NCI-H345 treated with DMSO at 0.1 percent for 48 hours (cell line): Measurements from ENCODE around the gene PEF1.

Experiments used
- DNase-seq: peaks from one replicate; lab custom pipeline; 2025; ENCODE audit not compliant: unreplicated experiment; lab: John Stamatoyannopoulos, UW

Gene PEF1

GRCh38 chr1:31655104-31655503 is 10.4 kb upstream of the PEF1 start:
- DNase-seq, result no peak

DNA sequence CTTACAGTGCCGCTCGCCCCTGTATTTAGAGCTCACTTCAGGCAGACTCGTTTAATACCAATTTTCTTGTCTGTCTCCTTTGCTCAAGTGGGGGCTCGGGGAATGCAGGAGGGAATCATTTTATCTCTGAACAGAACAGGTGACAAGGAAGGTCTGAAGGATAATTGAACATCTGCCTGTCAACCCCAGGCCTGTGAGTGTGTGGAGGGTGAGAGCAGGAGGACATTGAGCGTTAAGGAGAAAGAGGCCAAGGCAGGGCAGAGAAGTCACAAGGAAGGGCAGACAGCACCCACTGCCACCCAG is 9.7 kb upstream of the PEF1 start:
- no peak for DNase-seq

DNA sequence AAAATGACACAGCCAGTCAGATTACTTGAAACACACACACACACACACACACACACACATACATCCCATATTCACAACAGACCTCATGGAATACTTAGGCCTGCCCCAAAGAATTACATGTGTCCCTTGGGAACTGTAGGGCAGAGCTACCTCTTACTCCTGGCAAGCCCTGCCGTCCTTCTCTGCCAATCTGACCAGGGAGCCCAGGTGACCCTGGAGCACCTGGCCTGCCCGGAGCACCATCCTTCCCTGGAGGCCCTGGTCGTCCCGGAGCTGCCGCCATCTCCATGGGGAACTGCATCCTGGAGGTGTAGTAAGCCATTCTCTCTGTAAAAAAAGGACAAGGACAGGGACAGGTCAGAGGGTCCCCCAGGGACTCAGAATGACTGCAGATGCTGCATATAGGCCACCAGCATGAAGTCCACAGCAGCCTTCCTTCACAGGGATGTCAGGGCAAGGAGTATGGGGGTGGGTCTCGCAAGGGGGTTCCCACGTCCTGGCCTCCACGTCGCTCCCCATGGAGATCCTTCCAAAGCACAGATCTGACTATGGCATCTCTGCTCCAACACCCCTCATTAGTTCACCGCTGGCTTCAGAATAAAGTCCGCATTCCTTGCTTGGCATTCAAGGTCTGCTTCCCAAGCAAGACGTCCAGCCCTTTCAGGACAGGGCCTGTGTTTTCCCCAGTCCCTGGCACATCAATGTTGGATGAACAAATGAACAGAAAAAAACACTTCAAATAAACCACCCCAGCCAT is 9.2 kb upstream of the PEF1 start:
- no peak for DNase-seq

DNA sequence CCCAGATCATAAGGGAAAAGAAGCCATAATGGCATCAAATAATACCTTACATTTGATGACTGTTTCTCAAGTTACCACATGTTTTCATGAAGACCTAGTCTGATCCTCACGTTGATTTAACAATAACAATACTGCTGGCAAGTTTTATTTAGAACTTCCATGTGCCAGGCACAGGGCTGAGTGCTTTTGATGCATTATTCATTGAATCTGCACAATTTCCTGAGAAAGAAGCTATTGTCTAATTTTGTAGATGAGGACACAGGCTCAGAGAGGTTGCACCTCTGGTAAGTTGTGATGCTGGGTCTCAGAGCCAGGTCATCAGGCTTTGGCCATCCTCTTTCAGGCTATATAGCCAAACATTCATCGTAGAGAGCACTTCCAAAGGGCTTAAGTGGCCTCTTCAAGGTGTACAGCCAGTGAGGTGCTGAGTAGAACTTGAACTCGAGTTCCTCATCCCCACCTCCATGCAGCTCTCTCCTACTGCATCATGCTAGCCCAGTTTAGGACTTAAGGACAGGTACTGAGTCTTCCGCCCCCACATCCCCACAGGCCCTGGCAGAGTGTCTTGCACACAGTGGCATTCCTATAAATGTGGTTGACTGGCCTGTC is 8.3 kb upstream of the PEF1 start:
- DNase-seq, result no peak

- DNase-seq, result no peak
Observed at GRCh38 chr1:31651766-31652165, 7.1 kb upstream of the PEF1 start.

GRCh38 chr1:31651089-31651420 is 6.4 kb upstream of the PEF1 start:
- no peak for DNase-seq

- DNase-seq, result no peak
Observed at GRCh38 chr1:31650161-31651088, 5.7 kb upstream of the PEF1 start.

GRCh38 chr1:31648641-31649357 is 4.1 kb upstream of the PEF1 start:
- no peak for DNase-seq

- DNase-seq, result no peak
Observed at GRCh38 chr1:31648190-31648589, 3.5 kb upstream of the PEF1 start.

GRCh38 chr1:31647106-31647505 is 2.4 kb upstream of the PEF1 start:
- no peak for DNase-seq

DNA sequence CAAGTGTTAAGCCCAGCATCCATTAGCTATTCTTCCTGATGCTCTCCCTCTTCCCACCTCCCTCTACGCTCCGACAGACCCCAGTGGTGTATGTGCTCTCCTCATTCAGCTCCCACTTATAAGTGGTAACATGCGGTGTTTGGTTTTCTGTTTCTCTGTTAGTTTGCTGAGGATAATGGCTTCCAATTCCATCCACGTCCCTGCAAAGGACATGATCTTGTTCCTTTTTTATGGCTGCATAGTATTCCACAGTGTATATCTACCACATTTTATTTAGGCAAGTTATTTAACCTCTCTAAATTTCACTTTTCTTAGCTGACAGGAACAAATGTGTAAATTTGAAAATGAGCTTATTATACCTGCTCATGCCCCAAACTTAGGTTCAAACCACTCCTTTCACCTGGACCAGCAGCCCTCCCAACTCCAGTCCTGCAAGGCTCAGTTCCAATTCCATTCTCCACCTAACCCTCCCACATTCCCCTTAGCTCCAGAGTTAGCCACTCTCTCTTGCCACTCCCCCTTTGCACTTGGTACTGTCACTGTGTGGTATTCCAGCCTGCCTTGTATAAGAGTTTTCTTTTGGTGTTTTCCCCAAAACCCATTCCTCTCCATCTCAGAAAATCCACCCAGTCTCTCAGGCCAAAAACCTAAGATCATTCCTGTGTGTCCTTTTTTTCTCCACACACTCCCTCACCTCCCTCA is 1.7 kb upstream of the PEF1 start:
- no peak for DNase-seq

DNA sequence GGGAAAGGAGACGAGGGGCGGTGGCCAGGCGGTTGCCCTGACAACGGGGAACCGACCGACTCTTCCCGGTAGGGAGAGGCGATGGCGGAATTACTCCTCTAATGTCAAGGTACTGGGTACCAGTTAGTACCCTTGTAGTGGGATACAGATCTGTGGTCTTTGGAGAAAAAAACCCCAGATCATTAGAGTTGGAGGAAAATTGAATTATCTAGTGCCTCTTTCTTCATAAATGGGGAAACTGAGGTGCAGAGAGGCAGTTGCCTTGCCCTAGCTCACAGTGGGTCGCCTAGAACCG is 545 bp upstream of the PEF1 start:
- DNase-seq, result no peak

GRCh38 chr1:31643976-31644559 is 608 bp downstream of the PEF1 start:
- DNase-seq, result no peak

GRCh38 chr1:31642897-31643296 is 1.8 kb downstream of the PEF1 start:
- no peak for DNase-seq

DNA sequence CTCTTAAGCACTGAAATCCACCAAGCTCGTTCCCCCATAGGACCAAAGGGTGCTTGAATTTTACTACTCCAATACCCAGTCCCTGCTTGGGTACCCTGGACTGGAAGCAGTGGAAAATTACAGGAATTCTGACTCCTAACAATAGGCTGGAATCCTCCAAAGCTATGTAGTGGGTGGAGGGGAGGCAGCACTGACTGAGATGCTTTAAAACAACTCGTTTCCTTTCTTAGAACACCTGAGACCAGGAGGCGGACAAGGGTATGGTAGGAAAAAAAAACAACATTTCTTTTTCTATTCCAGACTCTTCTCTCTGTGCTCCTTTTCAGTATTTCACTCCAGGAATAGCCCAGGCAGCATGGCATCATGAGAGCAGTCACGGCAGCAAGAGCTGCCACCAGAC is 2.3 kb downstream of the PEF1 start:
- no peak for DNase-seq

DNA sequence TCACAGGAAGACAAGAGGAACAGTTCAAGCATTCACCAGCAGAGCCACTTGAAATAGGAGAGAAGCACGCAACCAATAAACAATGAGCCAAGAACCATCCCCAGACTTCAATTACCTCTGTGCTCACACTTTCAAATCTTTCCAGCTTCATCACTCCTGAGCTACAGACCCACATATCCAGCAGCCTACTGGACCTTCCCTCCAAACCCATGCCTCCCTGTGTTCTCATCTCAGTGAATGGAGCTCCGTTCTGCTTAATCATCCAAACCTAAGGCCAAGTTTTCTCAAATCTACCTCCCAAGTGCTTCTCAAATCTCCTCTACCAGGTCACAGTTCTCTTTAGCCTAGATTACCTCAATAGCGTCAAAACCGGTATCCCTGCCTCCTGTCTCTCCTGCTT is 3.7 kb downstream of the PEF1 start:
- DNase-seq, result no peak

GRCh38 chr1:31640179-31640578 is 4.5 kb downstream of the PEF1 start:
- DNase-seq, result no peak

- no peak for DNase-seq
Observed at GRCh38 chr1:31639543-31639942, 5.1 kb downstream of the PEF1 start.

GRCh38 chr1:31637915-31638673 is 6.6 kb downstream of the PEF1 start:
- DNase-seq, result peak; percentile 17

- DNase-seq, result no peak
Observed at GRCh38 chr1:31633117-31633516, 11.6 kb downstream of the PEF1 start.
